HepG2 (cell line): ENCODE measurements around the gene ASGR1. TPM values are rescaled to one million over a fixed set of nuclear protein-coding genes. Genes with fewer than 3 reads are reported as not detected.

ENCODE experiments used
- DMAP1 ChIP-seq: IDR thresholded peaks from 2 replicates; pipeline ENCODE4 v1.6.1; 2016
- DNMT3B ChIP-seq: conservative IDR thresholded peaks from 2 replicates; pipeline ENCODE4 v1.6.1; 2016; ENCODE audit warnings: missing biosample characterization, control low read depth
- MAFG ChIP-seq: sonication (generic); formaldehyde crosslinking; IDR thresholded peaks from 2 replicates; pipeline ENCODE4 v1.5.1; 2020; ENCODE audit warnings: mild to moderate bottlenecking, missing genetic modification reagents
- MTF1 ChIP-seq: sonication (generic); formaldehyde crosslinking; IDR thresholded peaks from 2 replicates; pipeline ENCODE4 v1.5.0; 2020; ENCODE audit warnings: missing genetic modification reagents
- SIX4 ChIP-seq: sonication (generic); formaldehyde crosslinking; IDR thresholded peaks from 2 replicates; pipeline ENCODE4 v1.4.0; 2020; ENCODE audit warnings: missing genetic modification reagents
- U2AF2 ChIP-seq: fragments of 200-400 bp; formaldehyde crosslinking; IDR thresholded peaks from 2 replicates; pipeline ENCODE4 v1.6.1; 2017; ENCODE audit warnings: low read depth, mild to moderate bottlenecking, low read length
- ZNF274 ChIP-seq: sonication (generic); formaldehyde crosslinking; IDR thresholded peaks from 2 replicates; pipeline ENCODE4 v1.5.1; 2020; ENCODE audit warnings: mild to moderate bottlenecking, missing genetic modification reagents
- ZNF282 ChIP-seq: fragments of 450-650 bp; IDR thresholded peaks from 2 replicates; pipeline ENCODE4 v1.6.1; 2018; ENCODE audit not compliant: partially characterized antibody
- ZNF556 ChIP-seq: sonication (generic); formaldehyde crosslinking; IDR thresholded peaks from 2 replicates; pipeline ENCODE4 v1.4.0; 2020; ENCODE audit warnings: mild to moderate bottlenecking, missing genetic modification reagents, borderline replicate concordance
- ZNF577 ChIP-seq: sonication (generic); formaldehyde crosslinking; IDR thresholded peaks from 2 replicates; pipeline ENCODE4 v1.4.0; 2020; ENCODE audit warnings: mild to moderate bottlenecking, low read depth, missing genetic modification reagents, borderline replicate concordance
- polyA plus RNA-seq, 8 experiments: library from polyadenylated mRNA; depleted of rRNA in 3 of 8; stranded (reverse) in 7 of 8; unstranded in 1 of 8; fragments of >200 nt; fragmentation: Illumina TruSeq in 4 of 8; extraction: Trizol in 4 of 8; gene quantifications; 2 replicates each; pipeline versions ENCODE4 v1.2.1 to v1.2.3, GENCODE V29; 2011 to 2016; ENCODE audit warnings: low read depth in 4 of 8, missing spikeins in 1 of 8, mixed read lengths in 1 of 8; ENCODE audit not compliant: insufficient read depth in 1 of 8
- total RNA-seq, 5 experiments: library from RNA; depleted of rRNA; stranded (reverse); fragments of >200 nt; fragmentation: Illumina TruSeq; extraction: Trizol; gene quantifications; 2 replicates each; pipeline ENCODE4 v1.2.3, GENCODE V29; 2016; ENCODE audit warnings: low read depth in 1 of 5
- TF ChIP-seq, protein P1 (sequence below): sonication (generic); formaldehyde crosslinking; IDR thresholded peaks from 2 replicates; pipeline ENCODE4 v1.5.0; 2020; ENCODE audit warnings: mild to moderate bottlenecking, missing genetic modification reagents, moderate library complexity
- TF ChIP-seq, protein P2 (sequence below): sonication (generic); formaldehyde crosslinking; conservative IDR thresholded peaks from 2 replicates; pipeline ENCODE4 v1.8.0; 2022; ENCODE audit warnings: missing genetic modification reagents
- TF ChIP-seq, protein P3 (sequence below): sonication (generic); formaldehyde crosslinking; IDR thresholded peaks from 2 replicates; pipeline ENCODE4 v1.5.0; 2020; ENCODE audit warnings: mild to moderate bottlenecking, missing genetic modification reagents
- TF ChIP-seq, protein P4 (sequence below): sonication (generic); IDR thresholded peaks from 2 replicates; pipeline ENCODE4 v1.6.1; 2016; ENCODE audit warnings: low read depth, borderline replicate concordance
- TF ChIP-seq, protein P5 (sequence below): sonication (generic); formaldehyde crosslinking; IDR thresholded peaks from 2 replicates; pipeline ENCODE4 v1.9.0; 2021; ENCODE audit warnings: mild to moderate bottlenecking, missing genetic modification reagents

The ASGR1 gene
- total and polyA plus RNA-seq, 2 of the 13 experiments (the other 11 are each of a cell fraction or from before 2014, with no cell fraction given) = 353 to 796 TPM

DNA sequence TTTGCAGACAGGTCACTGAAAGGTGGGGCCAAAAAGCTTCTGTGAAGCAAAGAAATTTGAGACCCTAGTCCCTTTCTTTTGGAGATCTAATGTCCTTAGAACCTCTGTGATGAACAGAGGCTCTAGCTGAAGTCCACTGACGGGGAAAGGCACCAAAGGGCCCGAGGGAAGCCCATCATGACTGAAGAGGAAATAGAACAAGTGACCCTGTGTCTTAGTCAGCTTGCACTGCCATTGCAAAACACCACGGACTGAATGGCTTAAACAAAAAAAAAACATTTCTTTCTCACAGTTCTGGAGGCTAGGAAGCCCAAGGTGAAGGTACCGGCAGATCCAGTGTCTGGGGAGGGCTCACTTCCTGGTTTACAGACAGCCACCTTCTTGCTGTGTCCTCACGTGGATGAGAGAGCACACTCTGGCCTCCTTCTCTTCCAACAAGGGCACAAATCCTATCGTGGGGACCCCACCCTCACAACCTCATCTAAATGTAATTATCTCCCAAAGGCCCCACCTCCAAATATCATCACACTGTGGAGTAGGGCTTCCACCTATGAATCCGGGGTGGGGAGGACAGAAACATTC is 40.3 kb downstream of the ASGR1 start (continued):
- TF ChIP-seq, protein P1, sequence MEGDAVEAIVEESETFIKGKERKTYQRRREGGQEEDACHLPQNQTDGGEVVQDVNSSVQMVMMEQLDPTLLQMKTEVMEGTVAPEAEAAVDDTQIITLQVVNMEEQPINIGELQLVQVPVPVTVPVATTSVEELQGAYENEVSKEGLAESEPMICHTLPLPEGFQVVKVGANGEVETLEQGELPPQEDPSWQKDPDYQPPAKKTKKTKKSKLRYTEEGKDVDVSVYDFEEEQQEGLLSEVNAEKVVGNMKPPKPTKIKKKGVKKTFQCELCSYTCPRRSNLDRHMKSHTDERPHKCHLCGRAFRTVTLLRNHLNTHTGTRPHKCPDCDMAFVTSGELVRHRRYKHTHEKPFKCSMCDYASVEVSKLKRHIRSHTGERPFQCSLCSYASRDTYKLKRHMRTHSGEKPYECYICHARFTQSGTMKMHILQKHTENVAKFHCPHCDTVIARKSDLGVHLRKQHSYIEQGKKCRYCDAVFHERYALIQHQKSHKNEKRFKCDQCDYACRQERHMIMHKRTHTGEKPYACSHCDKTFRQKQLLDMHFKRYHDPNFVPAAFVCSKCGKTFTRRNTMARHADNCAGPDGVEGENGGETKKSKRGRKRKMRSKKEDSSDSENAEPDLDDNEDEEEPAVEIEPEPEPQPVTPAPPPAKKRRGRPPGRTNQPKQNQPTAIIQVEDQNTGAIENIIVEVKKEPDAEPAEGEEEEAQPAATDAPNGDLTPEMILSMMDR = no peak
- TF ChIP-seq, protein P2, sequence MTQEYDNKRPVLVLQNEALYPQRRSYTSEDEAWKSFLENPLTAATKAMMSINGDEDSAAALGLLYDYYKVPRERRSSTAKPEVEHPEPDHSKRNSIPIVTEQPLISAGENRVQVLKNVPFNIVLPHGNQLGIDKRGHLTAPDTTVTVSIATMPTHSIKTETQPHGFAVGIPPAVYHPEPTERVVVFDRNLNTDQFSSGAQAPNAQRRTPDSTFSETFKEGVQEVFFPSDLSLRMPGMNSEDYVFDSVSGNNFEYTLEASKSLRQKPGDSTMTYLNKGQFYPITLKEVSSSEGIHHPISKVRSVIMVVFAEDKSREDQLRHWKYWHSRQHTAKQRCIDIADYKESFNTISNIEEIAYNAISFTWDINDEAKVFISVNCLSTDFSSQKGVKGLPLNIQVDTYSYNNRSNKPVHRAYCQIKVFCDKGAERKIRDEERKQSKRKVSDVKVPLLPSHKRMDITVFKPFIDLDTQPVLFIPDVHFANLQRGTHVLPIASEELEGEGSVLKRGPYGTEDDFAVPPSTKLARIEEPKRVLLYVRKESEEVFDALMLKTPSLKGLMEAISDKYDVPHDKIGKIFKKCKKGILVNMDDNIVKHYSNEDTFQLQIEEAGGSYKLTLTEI (CRISPR knock-in tag) = no peak
- TF ChIP-seq ZNF577 (CRISPR knock-in tag) (no peak), U2AF2 (no peak), MTF1 (CRISPR knock-in tag) (no peak), SIX4 (no peak), DNMT3B (CRISPR knock-in tag) (no peak), ZNF274 (CRISPR knock-in tag) (no peak), DMAP1 (CRISPR knock-in tag) (no peak), ZNF556 (CRISPR knock-in tag) (no peak), ZNF282 (no peak), MAFG (CRISPR knock-in tag) (no peak)
- TF ChIP-seq, protein P3, sequence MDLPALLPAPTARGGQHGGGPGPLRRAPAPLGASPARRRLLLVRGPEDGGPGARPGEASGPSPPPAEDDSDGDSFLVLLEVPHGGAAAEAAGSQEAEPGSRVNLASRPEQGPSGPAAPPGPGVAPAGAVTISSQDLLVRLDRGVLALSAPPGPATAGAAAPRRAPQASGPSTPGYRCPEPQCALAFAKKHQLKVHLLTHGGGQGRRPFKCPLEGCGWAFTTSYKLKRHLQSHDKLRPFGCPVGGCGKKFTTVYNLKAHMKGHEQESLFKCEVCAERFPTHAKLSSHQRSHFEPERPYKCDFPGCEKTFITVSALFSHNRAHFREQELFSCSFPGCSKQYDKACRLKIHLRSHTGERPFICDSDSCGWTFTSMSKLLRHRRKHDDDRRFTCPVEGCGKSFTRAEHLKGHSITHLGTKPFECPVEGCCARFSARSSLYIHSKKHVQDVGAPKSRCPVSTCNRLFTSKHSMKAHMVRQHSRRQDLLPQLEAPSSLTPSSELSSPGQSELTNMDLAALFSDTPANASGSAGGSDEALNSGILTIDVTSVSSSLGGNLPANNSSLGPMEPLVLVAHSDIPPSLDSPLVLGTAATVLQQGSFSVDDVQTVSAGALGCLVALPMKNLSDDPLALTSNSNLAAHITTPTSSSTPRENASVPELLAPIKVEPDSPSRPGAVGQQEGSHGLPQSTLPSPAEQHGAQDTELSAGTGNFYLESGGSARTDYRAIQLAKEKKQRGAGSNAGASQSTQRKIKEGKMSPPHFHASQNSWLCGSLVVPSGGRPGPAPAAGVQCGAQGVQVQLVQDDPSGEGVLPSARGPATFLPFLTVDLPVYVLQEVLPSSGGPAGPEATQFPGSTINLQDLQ (CRISPR knock-in tag) = no peak
- TF ChIP-seq, protein P4, sequence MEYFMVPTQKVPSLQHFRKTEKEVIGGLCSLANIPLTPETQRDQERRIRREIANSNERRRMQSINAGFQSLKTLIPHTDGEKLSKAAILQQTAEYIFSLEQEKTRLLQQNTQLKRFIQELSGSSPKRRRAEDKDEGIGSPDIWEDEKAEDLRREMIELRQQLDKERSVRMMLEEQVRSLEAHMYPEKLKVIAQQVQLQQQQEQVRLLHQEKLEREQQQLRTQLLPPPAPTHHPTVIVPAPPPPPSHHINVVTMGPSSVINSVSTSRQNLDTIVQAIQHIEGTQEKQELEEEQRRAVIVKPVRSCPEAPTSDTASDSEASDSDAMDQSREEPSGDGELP = no peak
- TF ChIP-seq, protein P5, sequence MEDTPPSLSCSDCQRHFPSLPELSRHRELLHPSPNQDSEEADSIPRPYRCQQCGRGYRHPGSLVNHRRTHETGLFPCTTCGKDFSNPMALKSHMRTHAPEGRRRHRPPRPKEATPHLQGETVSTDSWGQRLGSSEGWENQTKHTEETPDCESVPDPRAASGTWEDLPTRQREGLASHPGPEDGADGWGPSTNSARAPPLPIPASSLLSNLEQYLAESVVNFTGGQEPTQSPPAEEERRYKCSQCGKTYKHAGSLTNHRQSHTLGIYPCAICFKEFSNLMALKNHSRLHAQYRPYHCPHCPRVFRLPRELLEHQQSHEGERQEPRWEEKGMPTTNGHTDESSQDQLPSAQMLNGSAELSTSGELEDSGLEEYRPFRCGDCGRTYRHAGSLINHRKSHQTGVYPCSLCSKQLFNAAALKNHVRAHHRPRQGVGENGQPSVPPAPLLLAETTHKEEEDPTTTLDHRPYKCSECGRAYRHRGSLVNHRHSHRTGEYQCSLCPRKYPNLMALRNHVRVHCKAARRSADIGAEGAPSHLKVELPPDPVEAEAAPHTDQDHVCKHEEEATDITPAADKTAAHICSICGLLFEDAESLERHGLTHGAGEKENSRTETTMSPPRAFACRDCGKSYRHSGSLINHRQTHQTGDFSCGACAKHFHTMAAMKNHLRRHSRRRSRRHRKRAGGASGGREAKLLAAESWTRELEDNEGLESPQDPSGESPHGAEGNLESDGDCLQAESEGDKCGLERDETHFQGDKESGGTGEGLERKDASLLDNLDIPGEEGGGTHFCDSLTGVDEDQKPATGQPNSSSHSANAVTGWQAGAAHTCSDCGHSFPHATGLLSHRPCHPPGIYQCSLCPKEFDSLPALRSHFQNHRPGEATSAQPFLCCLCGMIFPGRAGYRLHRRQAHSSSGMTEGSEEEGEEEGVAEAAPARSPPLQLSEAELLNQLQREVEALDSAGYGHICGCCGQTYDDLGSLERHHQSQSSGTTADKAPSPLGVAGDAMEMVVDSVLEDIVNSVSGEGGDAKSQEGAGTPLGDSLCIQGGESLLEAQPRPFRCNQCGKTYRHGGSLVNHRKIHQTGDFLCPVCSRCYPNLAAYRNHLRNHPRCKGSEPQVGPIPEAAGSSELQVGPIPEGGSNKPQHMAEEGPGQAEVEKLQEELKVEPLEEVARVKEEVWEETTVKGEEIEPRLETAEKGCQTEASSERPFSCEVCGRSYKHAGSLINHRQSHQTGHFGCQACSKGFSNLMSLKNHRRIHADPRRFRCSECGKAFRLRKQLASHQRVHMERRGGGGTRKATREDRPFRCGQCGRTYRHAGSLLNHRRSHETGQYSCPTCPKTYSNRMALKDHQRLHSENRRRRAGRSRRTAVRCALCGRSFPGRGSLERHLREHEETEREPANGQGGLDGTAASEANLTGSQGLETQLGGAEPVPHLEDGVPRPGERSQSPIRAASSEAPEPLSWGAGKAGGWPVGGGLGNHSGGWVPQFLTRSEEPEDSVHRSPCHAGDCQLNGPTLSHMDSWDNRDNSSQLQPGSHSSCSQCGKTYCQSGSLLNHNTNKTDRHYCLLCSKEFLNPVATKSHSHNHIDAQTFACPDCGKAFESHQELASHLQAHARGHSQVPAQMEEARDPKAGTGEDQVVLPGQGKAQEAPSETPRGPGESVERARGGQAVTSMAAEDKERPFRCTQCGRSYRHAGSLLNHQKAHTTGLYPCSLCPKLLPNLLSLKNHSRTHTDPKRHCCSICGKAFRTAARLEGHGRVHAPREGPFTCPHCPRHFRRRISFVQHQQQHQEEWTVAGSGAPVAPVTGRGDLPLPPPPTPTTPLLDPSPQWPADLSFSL (CRISPR knock-in tag) = no peak
